Lung microvascular endothelial cell (primary cell): ENCODE measurements around the gene ZNF511. TPM values are rescaled to one million over a fixed set of nuclear protein-coding genes. Genes with fewer than 3 reads are reported as not detected.

Experiments
- DNase-seq, 2 donors: peaks; one replicate each; pipeline versions ENCODE4 v3.0.0 to v3.0.0-alpha.2; 2010; ENCODE audit warnings: low read depth in 2 of 2
- total RNA-seq: library from RNA; depleted of rRNA; stranded (reverse); fragments of >200 nt; gene quantifications from 2 replicates; pipeline ENCODE4 v1.2.1, GENCODE V29; 2014

Gene ZNF511
- total RNA-seq, 1 donor from 2014 or later = 24.8 TPM

DNA sequence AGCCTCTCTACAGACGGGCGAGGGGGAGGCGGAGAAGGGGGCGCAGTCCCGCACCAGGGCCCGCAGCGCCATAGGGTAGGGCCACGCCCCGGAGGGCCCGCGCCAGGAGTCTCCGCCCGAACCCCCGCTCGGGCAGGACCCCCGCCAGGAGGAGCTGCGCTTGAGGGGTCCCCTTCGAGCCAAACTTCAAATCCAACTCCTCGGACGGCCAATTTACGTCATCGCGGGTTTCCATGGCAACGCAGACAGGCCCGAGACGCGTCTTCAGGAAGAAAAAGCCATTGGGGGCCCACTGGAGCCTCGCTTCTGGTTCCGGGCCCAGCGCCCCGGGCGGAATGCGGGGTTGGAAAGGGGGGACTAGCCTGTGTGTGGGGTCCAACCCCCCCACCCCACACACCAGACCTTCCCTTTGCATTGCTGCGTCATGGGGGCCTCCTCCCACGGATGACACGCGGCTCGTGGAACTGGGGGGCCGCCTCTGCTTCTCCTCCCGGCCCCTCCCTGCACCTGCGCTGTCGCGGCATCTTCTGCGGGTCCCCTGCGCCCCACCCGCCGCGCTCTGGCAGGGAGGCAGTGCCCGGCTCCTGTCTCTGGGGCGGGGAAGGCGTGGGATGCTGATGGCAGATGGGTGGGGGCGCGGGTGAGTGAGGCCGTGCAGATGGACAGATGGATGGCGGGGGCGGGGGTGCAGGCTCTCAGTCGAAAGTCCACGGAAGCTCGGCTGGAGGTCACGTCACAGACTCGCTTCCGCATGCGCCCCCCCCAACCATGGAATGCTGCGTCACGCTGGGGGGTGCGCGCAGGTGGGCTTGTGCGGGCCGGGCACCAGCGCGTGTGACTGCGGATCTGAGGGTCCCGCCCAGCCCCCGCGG is 26.8 kb downstream of the ZNF511 start:
- peak in 1 of 2 donors; percentile 41 for DNase-seq

DNA sequence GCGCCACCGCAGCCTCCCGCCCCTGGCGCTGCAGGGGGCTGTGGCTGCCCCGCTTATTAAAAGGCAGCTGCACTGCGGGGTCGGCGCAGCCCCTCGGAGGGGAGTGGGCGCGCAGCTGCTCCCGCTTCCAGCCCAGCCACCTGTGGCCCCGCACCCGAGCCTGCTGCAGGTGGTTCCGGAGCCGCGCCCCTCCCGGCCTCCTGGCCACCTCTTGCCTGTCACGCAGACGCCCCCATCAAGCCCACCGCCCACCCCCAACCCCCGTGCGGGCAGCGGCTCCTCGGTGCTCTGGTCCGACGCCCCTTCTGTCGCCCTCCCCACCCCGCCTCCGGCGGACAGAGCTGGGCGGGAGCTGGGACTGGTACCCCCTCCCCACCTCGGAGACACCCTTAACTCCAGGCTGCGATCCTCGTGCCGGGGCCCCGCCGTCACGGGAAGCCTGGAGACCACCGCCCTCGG is 27.4 kb downstream of the ZNF511 start:
- DNase-seq = no peak

DNA sequence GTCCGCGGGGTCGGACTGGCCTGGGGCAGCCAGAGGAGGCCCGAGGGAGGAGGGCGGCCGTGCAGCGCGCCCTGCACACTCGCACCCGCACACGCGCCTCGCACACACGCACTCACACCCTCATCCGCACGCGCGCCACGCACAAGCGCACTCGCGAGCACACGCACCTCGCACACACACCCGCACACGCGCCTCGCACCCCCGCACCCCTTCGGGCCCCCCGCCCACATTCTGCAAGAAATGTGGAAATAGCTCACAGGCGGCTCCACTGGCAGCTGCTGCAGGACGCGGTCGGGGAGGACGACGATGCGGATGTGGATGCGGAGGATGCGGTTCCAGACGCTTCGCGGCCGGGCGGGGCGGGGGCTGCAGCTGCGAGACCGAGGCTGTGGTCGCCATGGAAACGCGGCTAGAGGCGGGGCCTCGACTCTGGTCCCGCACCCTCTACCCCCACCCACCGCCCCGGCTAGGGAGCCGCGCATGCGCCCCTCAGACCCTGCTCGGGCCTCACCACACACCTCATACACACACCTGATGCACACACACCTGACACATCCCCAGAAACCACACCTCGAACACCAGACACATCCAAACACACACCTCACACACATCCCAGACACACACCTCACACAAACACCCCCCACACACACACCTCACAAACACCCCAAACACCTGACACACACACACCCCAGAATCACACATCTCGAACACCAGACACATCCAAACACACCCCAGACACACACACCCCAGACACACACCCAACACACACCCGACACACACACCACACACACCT is 28.1 kb downstream of the ZNF511 start, which contains the start of gene CALY:
Gene CALY, minus strand, starts transcription at position 320 of the 793 bp plus-strand sequence. CDS start 7,907 bp downstream, outside the sequence.
- DNase-seq = no peak

DNA sequence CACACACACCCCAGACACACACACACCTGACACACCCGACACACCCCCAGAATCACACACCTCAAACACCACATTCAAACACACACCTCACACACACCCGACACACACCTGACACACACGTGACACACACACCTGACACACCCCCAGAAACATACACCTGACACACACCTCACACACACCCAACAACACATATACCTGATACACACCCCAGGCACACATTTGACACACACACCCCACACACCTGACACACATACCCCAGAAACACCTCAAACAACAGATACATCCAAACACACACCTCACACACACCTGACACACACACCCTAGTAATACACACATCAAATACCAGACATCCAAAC is 28.6 kb downstream of the ZNF511 start:
- no peak for DNase-seq

DNA sequence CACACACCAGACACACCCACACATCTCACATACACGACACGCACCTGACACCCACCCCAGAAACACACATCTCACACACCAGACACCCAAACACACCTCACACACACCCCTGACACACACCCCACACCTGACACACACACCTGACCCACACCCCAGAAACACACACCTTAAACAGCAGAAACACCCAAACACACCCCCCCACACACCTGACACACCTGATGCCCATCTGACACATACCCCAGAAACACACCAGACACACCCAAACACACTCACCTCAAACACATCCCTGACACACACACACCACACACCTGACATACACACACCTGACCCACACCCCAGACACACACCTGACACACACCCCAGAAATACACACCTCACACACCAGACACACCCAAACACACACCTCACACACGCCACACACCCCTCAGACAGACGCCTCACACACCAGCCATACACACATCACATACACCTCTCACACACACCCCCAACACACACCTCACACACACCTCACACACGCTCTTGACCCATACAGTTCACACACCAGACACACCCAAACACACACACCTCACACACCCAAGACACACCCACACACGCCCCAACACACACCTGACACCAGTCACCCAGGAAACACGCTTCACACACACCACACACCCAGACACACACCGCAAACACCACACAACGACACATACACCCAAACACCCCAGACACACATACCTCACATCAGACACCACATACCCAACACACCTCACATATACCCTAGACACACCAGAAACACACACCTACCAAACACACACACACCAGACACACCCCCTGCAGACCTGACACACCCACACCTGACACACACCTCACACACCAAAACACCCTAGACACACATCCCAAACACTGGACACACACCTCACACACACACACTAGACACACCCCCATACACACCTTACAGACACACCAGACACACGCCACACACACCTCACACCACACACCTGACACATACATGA is 29.7 kb downstream of the ZNF511 start:
- no peak for DNase-seq

DNA sequence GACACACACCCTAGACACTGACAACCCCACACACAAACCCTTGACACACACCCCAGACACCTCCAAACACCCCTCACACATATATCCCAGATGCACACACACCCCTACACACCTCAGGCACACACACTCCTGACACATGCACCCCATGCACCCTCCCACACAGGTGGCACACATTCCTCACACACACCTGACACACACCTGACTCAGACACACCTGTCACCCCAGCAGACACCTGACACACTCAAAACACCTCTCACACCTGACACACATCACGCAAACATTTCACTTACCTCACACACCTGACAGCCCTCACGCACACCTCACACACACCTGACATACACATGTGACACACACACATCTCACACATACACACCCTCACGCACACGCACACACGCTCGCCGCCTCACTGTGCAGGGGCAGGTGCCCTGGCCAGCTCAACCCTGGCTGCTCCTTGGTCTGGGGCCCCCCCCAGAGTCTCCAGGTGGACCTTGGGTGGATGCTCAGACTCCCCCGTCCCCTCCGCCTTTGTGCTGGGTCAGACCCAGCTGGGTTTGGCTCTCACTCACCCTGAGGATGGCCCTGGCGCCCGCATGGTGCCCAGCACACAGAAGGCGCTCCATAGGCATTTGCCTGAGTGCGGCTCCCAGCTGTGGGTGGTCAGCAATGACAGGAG is 31.1 kb downstream of the ZNF511 start:
- DNase-seq = no peak

DNA sequence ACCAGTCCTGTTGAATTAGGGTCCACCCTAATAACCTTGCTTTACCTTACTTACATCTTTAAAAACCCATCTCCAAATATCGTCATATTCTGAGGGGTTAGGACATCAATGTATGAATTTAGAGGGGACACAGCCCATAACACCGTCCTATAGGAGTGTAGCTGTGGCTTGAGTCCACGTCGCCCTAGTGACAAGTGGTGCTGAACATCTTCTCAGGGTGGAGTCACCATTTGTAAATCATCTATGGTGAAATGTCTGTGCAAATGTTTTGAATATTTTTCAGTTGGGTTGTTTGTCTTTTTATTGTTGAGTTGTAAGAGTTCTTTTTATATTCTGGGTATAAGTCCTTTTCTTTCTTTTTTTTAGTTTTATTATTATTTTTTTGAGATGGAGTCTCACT is 33.3 kb downstream of the ZNF511 start:
- no peak for DNase-seq

DNA sequence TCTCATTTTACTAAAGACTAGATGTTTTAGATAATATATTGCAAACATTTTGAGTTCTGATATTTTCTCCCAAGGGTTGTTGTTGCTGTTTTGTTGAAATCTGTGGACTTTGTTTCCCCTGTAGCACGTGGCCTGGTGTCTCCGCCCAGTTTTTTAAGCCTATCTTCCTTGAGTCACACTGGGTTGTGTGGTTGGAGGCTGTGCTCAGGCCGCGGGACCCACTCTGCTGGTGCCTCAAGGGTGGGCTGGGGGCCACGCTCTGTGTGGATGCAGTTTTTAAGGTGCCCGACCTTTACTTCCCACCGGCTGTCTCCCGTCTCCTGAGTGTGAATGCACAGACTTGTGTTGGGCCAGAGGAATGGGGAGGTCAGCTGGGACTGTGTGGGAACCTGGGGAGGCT is 34.2 kb downstream of the ZNF511 start:
- no peak for DNase-seq

DNA sequence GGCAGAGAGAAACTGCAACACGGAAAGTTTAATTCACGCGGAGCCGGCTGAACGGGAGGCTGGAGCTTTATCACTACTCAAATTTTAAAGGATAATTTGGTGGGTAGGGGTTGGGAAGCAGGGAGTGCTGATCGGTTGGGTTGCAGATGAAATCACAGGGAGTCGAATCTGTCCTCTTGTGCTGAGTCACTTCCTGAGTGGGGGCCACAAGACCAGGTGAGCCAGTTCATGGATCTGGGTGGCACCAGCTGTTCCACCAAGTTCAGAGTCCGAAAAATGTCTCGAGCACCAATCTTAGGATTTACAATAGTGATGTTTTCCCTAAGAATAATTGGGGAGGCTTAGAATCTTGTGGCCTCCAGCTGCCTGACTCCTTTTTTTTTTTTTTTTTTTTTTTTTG is 34.8 kb downstream of the ZNF511 start:
- DNase-seq = no peak

DNA sequence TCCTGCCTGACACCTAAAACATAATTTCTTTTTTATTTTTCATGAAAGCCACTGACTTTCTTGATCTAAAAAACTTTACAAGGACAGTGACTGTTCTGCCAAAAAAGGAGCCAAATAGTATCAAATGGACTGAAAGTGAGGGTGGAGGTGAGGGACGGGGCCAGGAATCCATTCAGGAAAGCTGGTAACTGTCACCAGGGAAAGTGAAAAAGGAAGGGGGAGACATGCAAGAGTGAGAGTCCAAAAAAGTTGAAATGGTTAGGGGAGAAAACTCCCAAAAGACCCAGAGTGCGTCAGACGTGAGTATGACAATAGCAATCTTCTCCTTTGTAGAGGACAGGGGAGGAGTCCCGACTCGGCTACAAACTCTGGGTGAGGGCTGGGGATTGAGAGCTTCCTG is 35.5 kb downstream of the ZNF511 start:
- no peak for DNase-seq

DNA sequence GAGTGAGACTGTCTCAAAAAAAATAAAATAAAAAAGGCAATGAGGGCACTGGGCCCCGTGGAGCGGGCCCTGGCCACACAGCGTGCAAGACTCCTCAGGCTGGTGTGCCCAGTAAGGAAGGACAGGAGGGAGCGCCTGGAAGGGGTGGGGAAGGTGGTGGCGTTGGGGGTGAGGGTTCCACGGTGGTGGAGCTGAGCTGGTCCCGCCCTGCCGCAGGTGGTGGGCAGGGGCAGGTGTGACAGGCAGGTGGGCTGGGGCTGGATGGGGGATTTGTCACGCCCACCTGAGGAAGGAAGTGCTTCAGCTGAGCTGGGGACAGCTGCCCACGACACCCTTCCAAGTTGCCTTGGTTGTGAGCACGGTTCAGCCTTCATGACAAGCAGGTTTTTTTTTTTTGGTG is 37.7 kb downstream of the ZNF511 start:
- DNase-seq = no peak

DNA sequence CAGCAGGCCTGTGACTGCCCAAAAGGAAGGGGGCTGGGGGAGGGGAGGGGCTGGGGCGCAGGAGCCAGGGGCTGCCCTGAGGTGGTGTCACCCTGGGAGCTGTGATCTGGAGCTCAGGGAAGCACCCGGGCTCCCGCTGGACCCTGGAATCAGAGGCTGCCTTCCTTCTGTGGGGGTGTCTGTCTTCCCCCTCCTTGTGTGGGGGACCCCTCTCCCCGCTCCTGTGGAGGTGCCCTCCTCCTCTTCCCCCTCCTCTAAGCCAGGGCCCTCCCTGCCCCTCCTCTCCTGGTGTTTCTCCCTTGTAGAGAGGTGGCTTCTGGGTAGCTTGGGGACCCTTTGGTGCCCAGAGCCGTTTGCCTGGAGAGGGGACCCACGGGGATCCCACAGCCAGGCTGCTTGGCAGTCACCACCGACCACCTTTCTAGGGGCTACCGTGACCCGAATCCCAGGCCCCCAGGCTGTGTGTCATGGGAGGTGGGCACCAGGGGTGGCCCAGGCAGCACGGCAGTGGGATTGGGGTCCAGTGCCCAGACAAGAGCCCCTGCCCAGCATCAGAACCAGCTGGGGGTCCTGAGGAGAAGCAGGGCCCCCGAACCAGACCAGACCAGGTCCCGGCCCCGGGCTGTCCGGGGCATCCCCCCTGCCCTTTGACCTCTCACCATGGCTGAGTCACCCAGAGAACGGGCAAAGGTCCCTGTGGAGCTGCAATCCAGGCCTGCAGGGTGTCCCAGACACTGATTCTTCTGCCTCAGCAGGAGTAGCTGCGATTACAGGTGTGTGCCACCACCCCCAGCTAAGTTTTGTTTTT is 39.2 kb downstream of the ZNF511 start:
- no peak for DNase-seq

DNA sequence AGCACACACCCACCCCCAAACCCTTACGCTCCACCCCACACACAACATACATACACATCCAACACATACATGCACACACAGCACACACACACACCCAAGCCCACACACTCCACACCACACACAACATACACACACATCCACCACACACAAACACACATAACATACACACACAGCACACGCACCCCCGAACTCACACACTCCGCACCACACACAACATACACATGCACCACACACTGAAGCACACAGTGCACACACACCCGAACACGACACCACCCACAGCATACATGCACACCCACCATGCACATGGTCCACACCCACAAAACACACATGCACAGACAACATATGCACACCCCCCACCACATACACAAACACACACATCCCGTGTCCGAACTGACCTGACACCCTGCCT is 40.5 kb downstream of the ZNF511 start:
- no peak for DNase-seq

DNA sequence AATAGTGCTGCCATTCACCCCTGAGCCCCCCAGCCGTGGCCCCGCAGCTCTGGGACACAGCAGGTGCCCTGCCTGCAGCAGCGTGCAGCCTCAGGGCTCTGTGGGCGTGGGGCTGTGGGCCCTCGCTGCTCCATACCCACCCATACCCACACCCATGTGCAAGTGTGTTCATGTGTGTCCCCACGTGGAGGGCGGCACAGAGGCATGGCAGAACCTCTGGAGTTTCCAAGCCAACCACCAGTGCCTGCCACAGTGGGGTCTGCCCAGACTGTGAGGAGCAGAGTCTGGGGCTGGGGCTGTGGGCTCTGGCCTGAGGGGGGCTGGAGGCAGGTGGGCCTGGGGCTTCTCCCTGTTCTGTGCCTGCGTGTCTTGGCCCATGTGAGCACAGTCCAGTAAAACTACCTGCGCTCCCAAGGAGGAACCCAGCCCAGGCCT is 40.9 kb downstream of the ZNF511 start:
- no peak for DNase-seq

DNA sequence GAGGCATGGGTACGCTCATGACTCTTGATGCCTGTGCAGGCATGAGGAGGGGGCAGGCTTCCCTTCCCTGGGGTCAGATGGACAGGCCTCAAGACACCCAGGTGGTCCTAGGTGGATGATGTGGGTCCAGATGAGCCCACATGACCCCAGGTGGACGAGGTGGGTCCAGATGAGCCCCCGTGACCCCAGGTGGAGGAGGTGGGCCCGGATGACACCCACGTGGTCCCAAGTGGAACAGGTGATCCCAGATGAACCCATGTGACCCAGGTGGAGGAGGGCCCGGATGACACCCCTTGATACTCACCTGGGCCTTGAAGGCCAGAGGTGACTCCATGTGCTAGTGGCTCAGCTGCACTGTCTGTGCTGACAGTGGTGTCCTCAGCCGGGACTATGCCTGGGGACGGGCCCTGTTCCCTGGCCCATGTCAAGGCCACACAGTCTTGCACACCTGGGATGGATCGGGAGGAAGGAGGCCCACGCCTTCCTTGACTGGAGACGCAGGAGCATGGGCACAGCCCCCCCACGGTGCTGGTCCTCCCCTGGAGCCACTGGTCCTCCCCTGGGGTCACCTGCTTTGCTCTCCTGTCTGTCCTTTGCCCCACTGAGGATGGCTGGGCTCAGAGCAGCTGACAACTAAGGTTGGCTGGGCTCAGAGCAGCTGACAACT is 41.7 kb downstream of the ZNF511 start:
- DNase-seq = no peak

DNA sequence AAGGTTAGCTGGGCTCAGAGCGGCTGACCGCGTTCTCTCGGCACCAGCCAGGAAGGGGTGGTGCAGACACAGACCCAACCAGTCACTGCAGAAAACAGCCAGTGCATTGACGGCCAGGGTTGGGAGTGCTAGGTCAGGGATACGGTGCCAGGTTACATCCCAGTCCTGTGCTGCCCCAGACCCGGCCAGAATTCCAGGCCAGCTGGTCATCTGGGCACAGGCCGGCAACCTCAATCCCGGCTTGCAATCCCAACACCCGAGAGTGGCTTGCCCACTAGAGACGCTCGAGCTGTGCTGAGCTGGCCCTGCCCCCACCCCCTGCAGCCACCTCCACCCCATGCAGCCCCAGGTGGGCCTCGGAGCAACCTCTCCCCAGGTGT is 42.2 kb downstream of the ZNF511 start:
- DNase-seq = no peak

DNA sequence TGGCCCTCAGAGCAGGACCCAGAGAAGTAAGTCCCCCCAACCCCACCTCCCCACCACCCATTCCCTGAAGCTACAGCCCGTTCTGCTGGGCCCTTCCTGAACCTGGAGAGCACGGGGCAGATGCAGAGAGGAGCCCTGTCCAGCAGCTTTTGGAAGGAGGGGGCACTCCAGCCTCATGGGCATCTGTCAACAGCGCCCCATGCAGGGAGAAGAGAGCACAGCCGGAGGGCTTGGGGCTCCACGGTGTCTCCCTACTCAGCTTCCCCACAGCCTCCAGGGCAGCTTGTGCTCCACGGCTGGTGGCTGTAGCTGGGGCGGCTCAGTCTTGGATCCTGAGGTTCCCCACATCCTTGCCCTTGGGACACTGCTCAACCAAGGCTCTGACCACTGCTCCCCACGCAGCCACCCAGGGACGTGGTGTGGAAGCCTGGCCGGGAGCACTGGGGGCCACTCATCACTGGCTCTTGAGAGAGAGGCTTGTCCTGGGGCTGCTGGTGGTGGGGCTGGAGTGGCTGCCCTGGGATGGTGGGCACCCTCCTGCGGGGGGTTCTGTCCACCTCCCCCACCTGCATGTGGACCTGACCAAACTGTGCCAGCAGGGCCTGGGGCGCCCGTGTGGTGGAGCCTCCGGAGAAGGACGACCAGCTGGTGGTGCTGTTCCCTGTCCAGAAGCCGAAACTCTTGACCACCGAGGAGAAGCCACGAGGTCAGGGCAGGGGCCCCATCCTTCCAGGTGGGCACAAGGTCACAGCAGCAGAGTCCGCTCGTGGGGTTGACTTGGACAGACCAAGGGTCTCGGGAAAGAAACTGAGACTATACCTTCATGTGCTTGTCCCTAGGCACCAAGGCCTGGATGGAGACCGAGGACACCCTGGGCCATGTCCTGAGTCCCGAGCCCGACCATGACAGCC is 42.9 kb downstream of the ZNF511 start:
- DNase-seq = no peak

DNA sequence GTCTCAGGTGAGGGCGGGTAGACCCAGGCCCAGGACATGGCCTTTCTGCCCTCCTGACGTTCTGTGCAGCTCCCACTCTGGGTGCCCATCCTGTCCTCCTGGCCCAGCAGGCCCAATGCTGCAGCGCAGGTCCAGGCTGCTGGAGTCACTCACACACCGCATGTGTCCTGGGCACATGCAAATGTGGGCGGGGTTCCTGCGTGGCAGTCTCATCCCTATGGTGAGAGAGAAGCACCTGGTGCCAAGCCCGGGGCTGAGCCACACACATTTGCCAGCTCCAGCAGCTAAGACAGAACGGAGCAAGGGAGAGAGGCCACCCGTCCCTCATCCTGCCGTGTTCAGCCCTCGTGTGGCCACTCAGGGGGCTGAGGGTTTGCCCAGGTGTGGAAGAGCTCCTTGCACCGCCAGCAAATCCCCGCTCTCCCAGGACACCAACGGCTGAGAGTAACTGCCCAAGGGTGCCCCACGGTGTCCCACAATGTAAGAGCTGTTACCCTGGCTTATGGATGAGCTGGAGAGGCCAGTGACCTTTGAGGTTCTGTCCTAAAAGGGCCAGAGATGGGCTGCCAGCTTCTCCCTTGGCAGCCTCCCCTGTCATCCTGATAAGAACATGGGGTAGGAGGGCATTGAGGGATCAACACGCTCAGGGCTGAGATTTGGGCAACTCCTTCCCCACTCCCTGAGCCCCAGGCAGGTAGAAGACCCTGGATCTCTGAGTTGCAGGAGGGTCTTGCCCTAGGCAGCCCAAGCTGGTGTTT is 44.7 kb downstream of the ZNF511 start:
- no peak for DNase-seq
